GM21528 (cell line): ENCODE measurements around the gene MGRN1.

Source experiments
- ATAC-seq: cut with Tn5 transposase; IDR thresholded peaks from one replicate; pipeline ENCODE4 v1.9.1; 2021; ENCODE audit warnings: mild to moderate bottlenecking, moderate library complexity; ENCODE audit not compliant: unreplicated experiment, low FRiP score

Gene MGRN1

GRCh38 chr16:4618645-4619418 is 5.8 kb upstream of the MGRN1 start:
- ATAC-seq: no peak

- no peak for ATAC-seq
Measured at GRCh38 chr16:4623593-4623992, 1.0 kb upstream of the MGRN1 start.

- peak; percentile 55 for ATAC-seq
Measured at GRCh38 chr16:4624827-4625559, 367 bp downstream of the MGRN1 start.

- no peak for ATAC-seq
Measured at GRCh38 chr16:4625560-4626159, 1.0 kb downstream of the MGRN1 start.

GRCh38 chr16:4626396-4626795 is 1.8 kb downstream of the MGRN1 start:
- ATAC-seq: no peak

GRCh38 chr16:4628283-4628682 is 3.7 kb downstream of the MGRN1 start:
- ATAC-seq: no peak

GRCh38 chr16:4631444-4631843 is 6.8 kb downstream of the MGRN1 start:
- ATAC-seq: no peak

GRCh38 chr16:4633910-4634635 is 9.4 kb downstream of the MGRN1 start:
- no peak for ATAC-seq

GRCh38 chr16:4634768-4635167 is 10.1 kb downstream of the MGRN1 start:
- no peak for ATAC-seq

GRCh38 chr16:4636196-4636595 is 11.6 kb downstream of the MGRN1 start:
- no peak for ATAC-seq

GRCh38 chr16:4637501-4638166 is 13.0 kb downstream of the MGRN1 start:
- no peak for ATAC-seq

- ATAC-seq: no peak
Measured at GRCh38 chr16:4639899-4640509, 15.4 kb downstream of the MGRN1 start.

GRCh38 chr16:4640572-4641305 is 16.1 kb downstream of the MGRN1 start:
- no peak for ATAC-seq

GRCh38 chr16:4641306-4641687 is 16.7 kb downstream of the MGRN1 start:
- no peak for ATAC-seq

- ATAC-seq: no peak
Measured at GRCh38 chr16:4641895-4642294, 17.3 kb downstream of the MGRN1 start.

GRCh38 chr16:4646773-4647643 is 22.4 kb downstream of the MGRN1 start:
- no peak for ATAC-seq

- ATAC-seq: no peak
Measured at GRCh38 chr16:4647644-4647980, 23.0 kb downstream of the MGRN1 start.

- no peak for ATAC-seq
Measured at GRCh38 chr16:4648917-4649316, 24.3 kb downstream of the MGRN1 start.
